ENCODE results near the gene ECHS1.
"Not testable (repeated sequence)": the region's sequence is repeated elsewhere in the genome, so short reads cannot be mapped to it uniquely, and the experiment has no call there.

ECHS1 gene

GRCh38 chr10:133397938-133398337, 24.8 kb upstream of the ECHS1 start:
- DNase-seq: no peak

GRCh38 chr10:133396035-133396624, 23.0 kb upstream of the ECHS1 start:
- no peak for DNase-seq

DNA sequence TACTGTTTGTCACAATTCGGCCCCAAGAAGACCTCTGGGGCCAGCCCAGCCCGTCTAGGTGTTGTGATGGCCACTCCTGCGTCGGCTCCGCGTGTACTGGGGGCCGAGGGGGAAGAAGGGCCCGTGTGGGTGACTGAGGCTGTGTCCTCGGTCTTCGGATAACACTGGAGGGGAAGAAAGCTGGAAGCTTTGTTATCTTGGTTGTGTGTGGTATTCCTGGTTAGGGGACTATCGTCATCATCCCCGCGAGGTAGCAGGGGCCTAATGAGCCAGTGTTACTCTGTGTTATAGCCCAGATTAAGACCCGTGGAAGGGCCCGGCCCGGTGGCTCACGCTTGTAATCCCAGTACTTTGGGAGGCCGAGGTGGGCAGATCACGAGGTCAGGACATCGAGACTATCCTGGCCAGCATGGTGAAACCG, 21.7 kb upstream of the ECHS1 start:
- DNase-seq: no peak

- DNase-seq: peak; percentile 57
Observed at GRCh38 chr10:133394064-133394663, 21.0 kb upstream of the ECHS1 start, which contains the start of gene MTG1. Gene MTG1 (plus strand): TSS chr10:133394157. CDS start chr10:133394221, 64 bp downstream.

DNA sequence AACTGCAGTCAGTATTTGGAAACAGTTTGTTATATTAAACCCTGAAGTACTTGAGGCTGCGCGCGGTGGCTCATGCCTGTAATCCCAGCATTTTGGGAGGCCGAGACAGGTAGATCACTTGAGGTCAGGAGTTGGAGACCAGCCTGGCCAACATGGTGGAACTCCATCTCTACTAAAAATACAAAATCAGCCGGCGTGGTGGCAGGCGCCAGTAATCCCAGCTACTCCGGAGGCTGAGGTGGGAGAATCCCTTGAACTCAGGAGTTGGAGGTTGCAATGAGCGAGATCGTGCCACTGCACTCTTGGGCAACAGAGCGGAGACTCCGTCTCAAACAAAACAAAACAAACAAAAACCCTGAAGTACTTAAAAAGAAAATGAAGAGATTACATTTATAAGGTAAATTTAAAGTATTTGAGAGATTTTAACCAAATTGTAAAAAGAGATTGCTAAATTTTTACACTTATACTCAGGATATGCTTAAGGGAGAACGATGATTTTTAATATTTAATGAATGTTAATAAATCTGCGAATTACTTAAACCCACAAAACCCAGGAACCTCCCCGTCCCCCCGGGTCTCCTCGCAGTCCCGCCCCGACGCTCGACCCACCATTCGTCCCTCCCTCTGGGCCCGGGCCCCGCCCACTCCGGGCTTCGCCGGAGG, 20.4 kb upstream of the ECHS1 start:
- no peak for DNase-seq

GRCh38 chr10:133391761-133392518, 18.8 kb upstream of the ECHS1 start:
- DNase-seq: no peak

GRCh38 chr10:133391249-133391635, 18.1 kb upstream of the ECHS1 start:
- DNase-seq: no peak

- no peak for DNase-seq
Observed at GRCh38 chr10:133390597-133391248, 17.6 kb upstream of the ECHS1 start.

- no peak for DNase-seq
Observed at GRCh38 chr10:133388973-133389818, 16.0 kb upstream of the ECHS1 start.

DNA sequence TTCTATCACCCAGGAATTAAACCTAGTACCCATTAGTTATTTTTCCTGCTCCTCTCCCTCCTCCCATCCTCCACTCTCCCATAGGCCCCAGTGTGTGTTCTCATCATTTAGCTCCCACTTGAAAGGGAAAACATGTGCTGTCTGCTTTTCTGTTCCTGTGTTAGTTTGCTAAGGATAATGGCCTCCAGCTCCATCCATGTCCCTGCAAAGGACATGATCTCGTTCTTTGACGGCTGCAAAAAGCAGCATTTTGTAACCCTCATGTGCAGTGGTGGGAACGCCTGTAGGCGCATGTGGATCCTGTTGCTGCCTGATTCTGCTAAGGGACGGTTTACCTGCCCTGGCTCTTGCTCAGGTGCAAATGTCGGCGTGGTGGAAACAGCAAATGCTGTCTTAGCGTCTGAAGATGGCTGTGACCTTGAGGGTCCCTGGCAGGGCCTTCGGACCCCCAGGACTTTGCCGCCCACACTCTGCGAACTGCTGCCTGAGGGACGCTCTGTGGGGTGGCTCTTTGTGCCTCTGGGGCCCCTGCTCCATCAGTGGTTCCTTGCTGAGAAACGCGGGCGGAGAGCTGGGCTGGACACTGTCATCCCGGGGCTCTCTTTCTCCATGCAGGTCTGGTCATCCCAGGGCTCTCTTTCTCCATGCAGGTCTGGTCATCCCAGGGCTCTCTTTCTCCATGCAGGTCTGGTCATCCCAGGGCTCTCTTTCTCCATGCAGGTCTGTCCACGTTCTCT, 15.2 kb upstream of the ECHS1 start:
- no peak for DNase-seq

GRCh38 chr10:133386951-133387350, 13.8 kb upstream of the ECHS1 start:
- not testable (repeated sequence) for DNase-seq

- DNase-seq: no peak
Observed at GRCh38 chr10:133385214-133385613, 12.1 kb upstream of the ECHS1 start.

- no peak for DNase-seq
Observed at GRCh38 chr10:133384071-133384470, 10.9 kb upstream of the ECHS1 start.

- DNase-seq: no peak
Observed at GRCh38 chr10:133383551-133383950, 10.4 kb upstream of the ECHS1 start.

GRCh38 chr10:133381036-133381435, 7.9 kb upstream of the ECHS1 start:
- no peak for DNase-seq

DNA sequence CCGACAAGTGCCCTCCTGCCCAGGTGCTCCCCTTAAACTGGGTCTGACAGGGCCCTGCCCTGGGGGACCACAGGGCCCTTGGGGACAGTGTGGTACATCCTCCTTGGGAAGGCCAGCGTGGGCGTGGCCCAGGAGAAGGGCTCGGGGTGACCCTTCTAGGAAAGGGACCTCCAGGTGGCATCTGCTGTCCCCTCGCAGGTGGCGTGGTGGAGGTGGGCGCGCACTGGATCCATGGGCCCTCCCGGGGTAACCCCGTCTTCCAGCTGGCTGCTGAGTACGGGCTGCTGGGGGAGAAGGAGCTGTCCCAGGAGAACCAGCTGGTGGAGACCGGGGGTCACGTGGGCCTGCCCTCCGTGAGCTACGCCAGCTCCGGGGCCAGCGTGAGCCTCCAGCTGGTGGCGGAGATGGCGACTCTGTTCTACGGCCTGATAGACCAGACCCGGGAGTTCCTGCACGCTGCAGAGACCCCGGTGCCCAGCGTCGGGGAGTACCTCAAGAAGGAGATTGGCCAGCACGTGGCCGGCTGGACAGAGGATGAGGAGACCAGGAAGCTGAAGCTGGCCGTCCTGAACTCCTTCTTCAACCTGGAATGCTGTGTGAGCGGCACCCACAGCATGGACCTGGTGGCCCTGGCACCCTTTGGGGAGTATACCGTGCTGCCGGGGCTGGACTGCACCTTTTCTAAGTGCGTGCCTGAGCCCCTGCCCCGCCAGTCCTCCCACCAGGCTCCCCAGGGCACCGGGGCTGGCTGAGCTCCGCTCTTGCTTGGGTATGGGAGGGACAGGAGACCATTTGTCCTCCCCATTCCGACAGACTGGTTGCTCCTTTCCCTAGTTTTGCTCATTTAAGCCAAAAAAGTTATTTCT, 6.9 kb upstream of the ECHS1 start:
- DNase-seq: no peak

GRCh38 chr10:133379152-133379800, 6.1 kb upstream of the ECHS1 start, which contains the start of gene PAOX:
Gene PAOX (plus strand): TSS chr10:133379262. CDS start chr10:133379317, 55 bp downstream.
- DNase-seq: no peak

- DNase-seq: no peak
Observed at GRCh38 chr10:133378251-133379096, 5.3 kb upstream of the ECHS1 start.

DNA sequence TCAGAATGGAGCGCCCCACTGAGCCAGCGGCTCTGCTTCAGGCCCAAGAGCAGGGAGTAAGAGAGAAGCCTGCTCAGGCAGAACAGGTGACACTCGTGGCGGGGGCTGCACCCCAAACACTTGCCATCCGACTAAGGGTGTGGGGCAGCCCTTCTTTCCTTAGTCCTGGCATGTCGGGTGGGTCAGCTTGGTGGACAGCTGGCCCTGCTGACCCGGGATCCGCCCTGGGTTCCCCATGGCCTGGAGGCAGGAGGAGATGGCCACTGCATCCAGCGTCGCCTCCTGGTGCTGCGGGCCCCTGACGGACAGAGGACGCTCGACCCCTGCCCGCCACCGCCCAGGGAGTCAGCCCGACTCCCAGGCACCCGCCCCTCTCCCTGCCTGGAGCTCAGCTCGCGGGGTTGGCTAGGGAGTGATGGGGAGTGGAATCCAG, 4.7 kb upstream of the ECHS1 start:
- no peak for DNase-seq

Measured in NCI-H526 treated with DMSO at 0.1 percent for 48 hours (cell line).